Body of pancreas (tissue), 4 donors: Measurements from ENCODE around the gene THAP2.

Source experiments
- CTCF ChIP-seq, 7 experiments: fragments of 450-650 bp in 4 of 7; fragments of 200-600 bp in 3 of 7; sonication (generic) in 3 of 7; IDR thresholded peaks; one replicate each; pipeline ENCODE4 v1.5.1; 2016 to 2019; ENCODE audit warnings: antibody characterized with exemption in 7 of 7
- POLR2A ChIP-seq, 3 donors: fragments of 450-650 bp; IDR thresholded peaks; one replicate each; pipeline ENCODE4 v1.6.1; 2016; ENCODE audit warnings: antibody characterized with exemption in 3 of 3, mild to moderate bottlenecking in 2 of 3

GRCh38 chr12:71627438-71628002 lies 36.6 kb upstream of the THAP2 start:
- no peak for TF ChIP-seq POLR2A (IDR thresholded peaks at IDR 0.05)
- no peak for TF ChIP-seq CTCF (IDR thresholded peaks at IDR 0.05)
